Measurements from ENCODE around the gene ZSWIM5. TPM values are rescaled to one million over a fixed set of nuclear protein-coding genes. Genes with fewer than 3 reads are reported as not detected.
"Not testable (repeated sequence)": the region's sequence is repeated elsewhere in the genome, so short reads cannot be mapped to it uniquely, and the experiment has no call there.

Gene ZSWIM5
- total RNA-seq, 1 donor from 2014 or later, result 22.6 TPM

- no peak for DNase-seq
Observed at GRCh38 chr1:45141247-45142003, 65.0 kb downstream of the ZSWIM5 start.

GRCh38 chr1:45136984-45137383, 69.4 kb downstream of the ZSWIM5 start:
- no peak for DNase-seq

- no peak for DNase-seq
Observed at GRCh38 chr1:45135316-45135715, 71.1 kb downstream of the ZSWIM5 start.

GRCh38 chr1:45134461-45134873, 71.9 kb downstream of the ZSWIM5 start:
- DNase-seq, result no peak

- DNase-seq, result not testable (repeated sequence)
Observed at GRCh38 chr1:45132719-45133118, 73.7 kb downstream of the ZSWIM5 start.

- no peak for DNase-seq
Observed at GRCh38 chr1:45123358-45123757, 83.0 kb downstream of the ZSWIM5 start.

GRCh38 chr1:45122724-45123123, 83.7 kb downstream of the ZSWIM5 start:
- no peak for DNase-seq

- no peak for DNase-seq
Observed at GRCh38 chr1:45117766-45118165, 88.6 kb downstream of the ZSWIM5 start.

GRCh38 chr1:45116820-45117219, 89.6 kb downstream of the ZSWIM5 start:
- no peak for DNase-seq

- DNase-seq, result no peak
Observed at GRCh38 chr1:45116340-45116739, 90.1 kb downstream of the ZSWIM5 start.

- not testable (repeated sequence) for DNase-seq
Observed at GRCh38 chr1:45115198-45115597, 91.2 kb downstream of the ZSWIM5 start.

GRCh38 chr1:45112661-45113060, 93.7 kb downstream of the ZSWIM5 start:
- no peak for DNase-seq

- no peak for DNase-seq
Observed at GRCh38 chr1:45111239-45111638, 95.2 kb downstream of the ZSWIM5 start.

GRCh38 chr1:45107782-45108181, 98.6 kb downstream of the ZSWIM5 start:
- no peak for DNase-seq

- not testable (repeated sequence) for DNase-seq
Observed at GRCh38 chr1:45106864-45107263, 99.5 kb downstream of the ZSWIM5 start.

- not testable (repeated sequence) for DNase-seq
Observed at GRCh38 chr1:45106156-45106545, 100.3 kb downstream of the ZSWIM5 start.

GRCh38 chr1:45105486-45106155, 100.8 kb downstream of the ZSWIM5 start:
- not testable (repeated sequence) for DNase-seq

- DNase-seq, result no peak
Observed at GRCh38 chr1:45103534-45103933, 102.9 kb downstream of the ZSWIM5 start.

- DNase-seq, result no peak
Observed at GRCh38 chr1:45101947-45102346, 104.5 kb downstream of the ZSWIM5 start.

- DNase-seq, result not testable (repeated sequence)
Observed at GRCh38 chr1:45101528-45101927, 104.9 kb downstream of the ZSWIM5 start.

- DNase-seq, result no peak
Observed at GRCh38 chr1:45097944-45098343, 108.5 kb downstream of the ZSWIM5 start.

GRCh38 chr1:45097079-45097478, 109.3 kb downstream of the ZSWIM5 start:
- DNase-seq, result no peak

- no peak for DNase-seq
Observed at GRCh38 chr1:45095450-45095849, 111.0 kb downstream of the ZSWIM5 start.

GRCh38 chr1:45094371-45094770, 112.0 kb downstream of the ZSWIM5 start:
- DNase-seq, result not testable (repeated sequence)
